ENCODE results near the gene CDO1.
"Not testable (repeated sequence)": the region's sequence is repeated elsewhere in the genome, so short reads cannot be mapped to it uniquely, and the experiment has no call there.

CDO1 gene

DNA sequence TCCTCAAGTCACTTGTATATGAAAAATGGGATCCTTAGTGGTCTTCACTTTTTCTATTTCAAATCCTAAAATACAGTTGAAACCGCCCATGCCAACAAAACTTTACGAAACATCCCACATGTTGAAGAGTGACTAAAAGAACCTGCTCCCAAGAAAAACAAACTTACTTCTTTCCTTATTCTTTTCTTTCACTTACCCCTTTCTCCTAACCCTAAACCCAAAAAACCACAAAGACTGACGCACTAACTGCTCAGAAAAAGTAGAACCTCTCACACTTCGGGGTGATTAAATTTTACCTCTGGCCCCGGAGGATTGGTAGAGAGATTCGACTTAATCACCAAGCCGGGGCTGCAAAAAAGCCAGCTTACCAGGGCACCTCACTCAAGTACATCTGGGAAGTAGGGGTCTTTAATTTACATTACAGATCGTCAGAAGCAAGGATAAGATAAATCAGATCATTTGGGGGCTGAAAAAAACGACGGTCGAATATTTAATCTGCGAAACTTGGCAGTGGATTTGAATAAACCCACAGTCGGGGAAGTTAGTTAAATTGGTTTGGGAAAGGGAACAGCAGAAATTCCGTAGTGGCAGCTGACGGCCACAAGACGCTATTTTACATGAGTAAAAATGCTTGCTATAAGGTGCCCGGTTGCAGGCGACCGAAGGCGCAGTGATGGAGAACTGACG is 1.3 kb downstream of the CDO1 start:
- TF ChIP-seq POLR2A (IDR thresholded peaks at IDR 0.05; ENCODE audit: low read length) (no peak), GATA1 (IDR thresholded peaks at IDR 0.05; ENCODE audit: low read depth, low read length) (no peak)
- DNase-seq = peak; percentile 3 to 4

DNA sequence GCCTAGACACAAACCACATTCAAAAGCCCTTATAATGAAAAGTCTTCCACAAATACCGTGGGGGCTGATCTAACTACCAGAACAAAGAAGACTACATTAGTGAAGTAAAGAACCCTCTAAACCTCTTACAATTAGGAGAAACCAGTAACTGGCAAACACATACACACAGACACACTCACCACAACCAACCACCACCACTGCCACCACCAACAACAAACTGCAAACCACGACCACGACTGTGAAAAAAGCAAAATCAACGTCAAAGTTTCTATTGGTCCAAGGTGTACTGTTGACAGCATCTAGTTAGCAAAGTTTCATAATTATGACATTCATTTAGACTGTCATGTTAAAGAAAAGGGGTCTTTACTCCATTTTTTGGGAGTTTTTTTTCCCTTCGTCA is 2.7 kb downstream of the CDO1 start:
- TF ChIP-seq POLR2A (IDR thresholded peaks at IDR 0.05; ENCODE audit: low read length) (no peak), GATA1 (IDR thresholded peaks at IDR 0.05; ENCODE audit: low read depth, low read length) (no peak)
- DNase-seq = no peak

- TF ChIP-seq POLR2A (IDR thresholded peaks at IDR 0.05; ENCODE audit: low read length) = no peak
- no peak for TF ChIP-seq GATA1 (IDR thresholded peaks at IDR 0.05; ENCODE audit: low read depth, low read length)
- DNase-seq = no peak
These were observed 4.1 kb downstream of the CDO1 start for GRCh38 chr5:115812372-115812771.

DNA sequence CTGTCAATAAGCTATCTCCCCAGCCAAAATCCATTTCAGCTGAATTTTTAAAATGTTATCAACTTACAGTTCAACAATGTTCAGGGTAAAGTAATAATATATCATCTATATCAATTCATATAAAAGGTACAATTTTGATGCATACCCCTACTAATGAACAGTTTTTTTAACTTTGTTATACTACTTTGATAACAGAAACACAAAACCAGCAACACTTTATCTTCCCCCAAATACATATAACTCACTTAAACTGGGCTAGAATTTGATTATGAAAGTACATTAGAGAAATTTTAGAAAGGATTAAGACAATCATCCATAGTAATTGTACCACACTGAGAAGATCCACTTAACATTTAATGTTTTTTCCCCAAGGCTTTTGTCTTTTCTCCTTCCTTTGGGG is 5.1 kb downstream of the CDO1 start:
- TF ChIP-seq POLR2A (IDR thresholded peaks at IDR 0.05; ENCODE audit: low read length) (no peak), GATA1 (IDR thresholded peaks at IDR 0.05; ENCODE audit: low read depth, low read length) (no peak)
- DNase-seq = no peak

- DNase-seq = no peak
- TF ChIP-seq GATA1 (IDR thresholded peaks at IDR 0.05; ENCODE audit: low read depth, low read length) (no peak), POLR2A (IDR thresholded peaks at IDR 0.05; ENCODE audit: low read length) (no peak)
These were observed 5.7 kb downstream of the CDO1 start for GRCh38 chr5:115810761-115811160.

DNA sequence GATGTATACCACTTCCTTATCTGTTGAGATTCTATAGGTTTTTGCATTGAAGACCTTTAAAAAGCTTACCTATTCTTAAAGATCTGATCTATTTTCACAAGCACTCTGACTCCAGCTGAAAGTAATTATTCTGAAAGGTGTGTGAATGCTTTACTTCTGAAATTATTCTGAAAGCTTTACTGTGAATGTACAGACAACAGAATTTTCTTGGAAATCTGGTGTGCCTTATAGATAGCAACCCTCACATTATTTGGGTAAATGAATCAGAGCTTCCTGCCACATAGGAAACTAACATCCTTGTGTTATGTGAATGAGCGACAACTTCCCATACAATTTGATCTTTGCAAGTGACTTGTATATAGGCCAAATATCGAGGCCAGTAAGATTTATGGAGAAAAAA is 6.5 kb downstream of the CDO1 start:
- no peak for DNase-seq
- no peak for TF ChIP-seq GATA1 (IDR thresholded peaks at IDR 0.05; ENCODE audit: low read depth, low read length)
- TF ChIP-seq POLR2A (IDR thresholded peaks at IDR 0.05; ENCODE audit: low read length) = no peak

DNA sequence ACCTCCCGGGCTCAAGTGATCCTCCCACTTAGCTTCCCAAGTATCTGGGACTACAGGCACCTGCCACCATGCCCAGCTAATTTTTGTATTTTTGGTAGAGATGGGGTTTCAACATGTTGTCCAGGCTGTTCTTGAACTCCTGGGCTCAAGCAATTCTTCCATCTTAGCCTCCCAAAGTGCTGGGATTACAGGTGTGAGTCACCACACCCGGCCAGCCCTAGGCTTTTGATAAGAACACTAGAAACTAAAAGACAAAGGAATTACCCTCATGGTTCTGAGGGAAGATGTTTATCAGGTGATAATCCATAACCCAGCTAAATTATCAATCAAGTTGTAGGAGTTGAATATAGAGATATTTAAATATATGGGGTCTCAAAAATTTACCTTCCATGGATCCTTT is 8.4 kb downstream of the CDO1 start:
- not testable (repeated sequence) for DNase-seq

- no peak for TF ChIP-seq POLR2A (IDR thresholded peaks at IDR 0.05; ENCODE audit: low read length)
- TF ChIP-seq GATA1 (IDR thresholded peaks at IDR 0.05; ENCODE audit: low read depth, low read length) = no peak
- no peak for DNase-seq
These were observed 8.8 kb downstream of the CDO1 start for GRCh38 chr5:115807654-115808052.

GRCh38 chr5:115806986-115807653 is 9.3 kb downstream of the CDO1 start:
- no peak for TF ChIP-seq GATA1 (IDR thresholded peaks at IDR 0.05; ENCODE audit: low read depth, low read length)
- no peak for TF ChIP-seq POLR2A (IDR thresholded peaks at IDR 0.05; ENCODE audit: low read length)
- DNase-seq = no peak

GRCh38 chr5:115801984-115802383 is 14.5 kb downstream of the CDO1 start:
- no peak for DNase-seq
- no peak for TF ChIP-seq GATA1 (IDR thresholded peaks at IDR 0.05; ENCODE audit: low read depth, low read length)
- TF ChIP-seq POLR2A (IDR thresholded peaks at IDR 0.05; ENCODE audit: low read length) = no peak

DNA sequence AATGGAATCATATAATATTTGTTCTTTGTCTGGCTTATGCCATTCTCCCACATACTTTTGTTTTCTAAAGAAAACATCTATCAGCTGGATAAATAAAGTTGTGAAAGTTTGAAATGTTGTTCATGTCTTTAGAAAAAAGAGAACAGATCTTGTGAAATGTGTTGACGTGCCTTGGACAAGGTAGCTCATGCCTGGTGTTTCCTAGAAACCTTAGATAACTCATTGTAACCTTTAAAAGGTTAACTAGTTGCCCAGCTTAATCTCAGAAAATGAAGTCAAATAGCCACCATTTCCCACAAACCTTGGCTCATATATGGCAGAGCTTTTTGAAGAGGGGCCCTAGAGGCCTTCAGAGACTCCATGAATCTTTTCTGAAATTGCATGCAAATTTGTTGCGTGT is 15.3 kb downstream of the CDO1 start:
- DNase-seq = no peak
- TF ChIP-seq POLR2A (IDR thresholded peaks at IDR 0.05; ENCODE audit: low read length) = no peak
- TF ChIP-seq GATA1 (IDR thresholded peaks at IDR 0.05; ENCODE audit: low read depth, low read length) = no peak

DNA sequence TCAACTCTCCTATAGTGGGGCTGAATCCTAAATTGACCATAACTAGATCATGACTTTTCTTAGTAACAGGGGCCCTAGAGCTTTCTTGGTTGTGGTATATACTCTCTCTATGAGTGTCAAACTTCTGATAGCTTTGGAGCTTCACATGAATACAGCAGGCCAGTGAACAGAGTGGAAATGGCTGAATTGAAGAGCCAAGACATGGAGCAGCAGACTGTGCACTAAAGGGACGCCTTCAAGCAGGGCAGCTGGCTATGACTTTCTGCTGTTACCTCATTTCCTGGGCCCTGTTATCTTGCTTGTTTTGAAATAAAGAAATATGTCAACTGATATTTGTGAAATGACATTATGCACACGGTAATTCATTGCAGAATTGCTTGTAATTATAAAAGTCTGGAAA is 16.4 kb downstream of the CDO1 start:
- TF ChIP-seq GATA1 (IDR thresholded peaks at IDR 0.05; ENCODE audit: low read depth, low read length) (no peak), POLR2A (IDR thresholded peaks at IDR 0.05; ENCODE audit: low read length) (no peak)
- DNase-seq = no peak

GRCh38 chr5:115798252-115798651 is 18.2 kb downstream of the CDO1 start:
- no peak for DNase-seq
- no peak for TF ChIP-seq POLR2A (IDR thresholded peaks at IDR 0.05; ENCODE audit: low read length)
- no peak for TF ChIP-seq GATA1 (IDR thresholded peaks at IDR 0.05; ENCODE audit: low read depth, low read length)

DNA sequence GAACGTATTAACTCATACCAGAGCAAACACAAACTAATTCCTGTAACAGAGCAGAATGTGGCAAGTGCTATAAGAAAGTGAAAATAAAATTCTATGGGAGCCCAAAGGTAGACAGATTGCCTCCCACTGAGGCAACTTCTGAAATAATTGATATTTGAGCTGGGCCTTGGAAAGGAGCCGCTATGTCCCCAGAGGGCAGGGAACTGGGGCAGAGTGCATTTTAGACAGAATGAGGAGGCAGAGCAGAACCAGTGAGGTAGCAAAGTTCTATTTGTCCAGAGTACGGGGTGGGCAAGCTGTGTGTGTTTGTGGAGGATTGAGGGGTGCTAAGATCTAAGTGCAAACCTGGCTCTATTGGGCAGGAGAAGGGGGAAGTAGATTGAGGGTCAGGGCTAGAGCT is 19.8 kb downstream of the CDO1 start:
- TF ChIP-seq POLR2A (IDR thresholded peaks at IDR 0.05; ENCODE audit: low read length) = no peak
- no peak for TF ChIP-seq GATA1 (IDR thresholded peaks at IDR 0.05; ENCODE audit: low read depth, low read length)
- DNase-seq = no peak

DNA sequence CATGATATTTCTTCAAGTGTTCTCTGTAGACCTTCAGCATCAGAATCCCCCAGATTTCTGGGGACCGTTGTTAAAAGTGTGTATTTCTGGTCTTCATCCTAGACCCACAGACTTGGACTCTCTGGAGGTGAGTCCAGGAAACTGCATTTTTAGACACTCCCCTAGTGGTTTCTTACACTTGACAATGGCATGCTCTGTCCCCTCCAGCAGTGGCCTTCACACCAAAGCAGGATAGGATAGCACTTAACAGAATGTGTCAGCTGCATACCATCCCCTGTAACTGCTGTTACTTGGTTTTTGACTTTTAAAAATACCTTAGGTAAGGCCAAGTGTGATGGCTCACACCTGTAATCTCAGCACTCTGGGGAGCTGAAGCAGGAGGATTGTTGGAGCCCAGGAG is 20.8 kb downstream of the CDO1 start:
- DNase-seq = no peak

More for the DNA sequence above, 20.8 kb downstream of the CDO1 start:
- TF ChIP-seq POLR2A (IDR thresholded peaks at IDR 0.05; ENCODE audit: low read length) = no peak
- no peak for TF ChIP-seq GATA1 (IDR thresholded peaks at IDR 0.05; ENCODE audit: low read depth, low read length)
